UCSD-AML1 (cell line): Measurements from ENCODE around the gene CNGB1.
"Not testable (repeated sequence)": the region's sequence is repeated elsewhere in the genome, so short reads cannot be mapped to it uniquely, and the experiment has no call there.

Source experiments
- DNase-seq: peaks from one replicate; lab custom pipeline; 2025; ENCODE audit not compliant: unreplicated experiment; lab: John Stamatoyannopoulos, UW

Gene CNGB1

GRCh38 chr16:57868913-57869520 lies 101.9 kb downstream of the CNGB1 start:
- no peak for DNase-seq

GRCh38 chr16:57867000-57867561 lies 103.8 kb downstream of the CNGB1 start:
- DNase-seq, result no peak

- no peak for DNase-seq
Measured at GRCh38 chr16:57866529-57866918, 104.4 kb downstream of the CNGB1 start.

- no peak for DNase-seq
Measured at GRCh38 chr16:57865746-57866528, 105.0 kb downstream of the CNGB1 start.

GRCh38 chr16:57863434-57864160 lies 107.3 kb downstream of the CNGB1 start:
- peak; percentile 47 for DNase-seq

GRCh38 chr16:57862698-57863433 lies 108.1 kb downstream of the CNGB1 start:
- DNase-seq, result no peak

GRCh38 chr16:57859331-57859730 lies 111.6 kb downstream of the CNGB1 start:
- DNase-seq, result no peak

GRCh38 chr16:57858635-57859034 lies 112.3 kb downstream of the CNGB1 start:
- DNase-seq, result no peak

- not testable (repeated sequence) for DNase-seq
Measured at GRCh38 chr16:57857991-57858390, 112.9 kb downstream of the CNGB1 start.

- no peak for DNase-seq
Measured at GRCh38 chr16:57855188-57855587, 115.7 kb downstream of the CNGB1 start.

- no peak for DNase-seq
Measured at GRCh38 chr16:57852189-57852588, 118.7 kb downstream of the CNGB1 start.

- no peak for DNase-seq
Measured at GRCh38 chr16:57848181-57848580, 122.7 kb downstream of the CNGB1 start.

GRCh38 chr16:57846931-57847330 lies 124.0 kb downstream of the CNGB1 start:
- not testable (repeated sequence) for DNase-seq

- DNase-seq, result no peak
Measured at GRCh38 chr16:57846078-57846697, 124.7 kb downstream of the CNGB1 start.

GRCh38 chr16:57845115-57845514 lies 125.8 kb downstream of the CNGB1 start:
- DNase-seq, result no peak

GRCh38 chr16:57844416-57845030 lies 126.4 kb downstream of the CNGB1 start:
- no peak for DNase-seq

GRCh38 chr16:57843400-57843799 lies 127.5 kb downstream of the CNGB1 start:
- no peak for DNase-seq

- DNase-seq, result no peak
Measured at GRCh38 chr16:57842601-57843000, 128.3 kb downstream of the CNGB1 start.

- no peak for DNase-seq
Measured at GRCh38 chr16:57840833-57841232, 130.1 kb downstream of the CNGB1 start.

- no peak for DNase-seq
Measured at GRCh38 chr16:57838161-57838560, 132.8 kb downstream of the CNGB1 start.
